CD8-positive, alpha-beta memory T cell (primary cell): ENCODE measurements around the gene NOVA1. TPM values are rescaled to one million over a fixed set of nuclear protein-coding genes. Genes with fewer than 3 reads are reported as not detected.

Source experiments
- CTCF ChIA-PET: fragments of 350-600 bp; sonication (Branson Sonifier 250); formaldehyde crosslinking; loops from one replicate; lab custom pipeline; 2021; ENCODE audit warnings: antibody characterized with exemption; lab: Charles Lee
- POLR2A ChIA-PET: fragments of 350-600 bp; sonication (Branson Sonifier 250); formaldehyde crosslinking; loops from one replicate; lab custom pipeline; 2021; ENCODE audit warnings: antibody characterized with exemption; lab: Charles Lee
- DNase-seq, 5 donors: peaks; one replicate each; pipeline versions ENCODE4 v3.0.0 to v3.0.0-alpha.2; 2020 to 2022; ENCODE audit warnings: mixed read lengths in 1 of 5
- H3K27ac ChIP-seq: one replicate; pipeline ENCODE4 v1.7.0; 2013; ENCODE audit warnings: low read depth, mild to moderate bottlenecking, low read length, moderate library complexity
- H3K27me3 ChIP-seq: 2 replicates; pipeline ENCODE4 v1.7.0; 2013; ENCODE audit warnings: low read length, mild to moderate bottlenecking; ENCODE audit not compliant: insufficient read depth, poor library complexity, severe bottlenecking
- H3K36me3 ChIP-seq: 2 replicates; pipeline ENCODE4 v1.7.0; 2013; ENCODE audit warnings: mild to moderate bottlenecking, low read length, moderate library complexity; ENCODE audit not compliant: insufficient read depth
- H3K4me1 ChIP-seq: 2 replicates; pipeline ENCODE4 v1.7.0; 2013; ENCODE audit warnings: mild to moderate bottlenecking, low read length, moderate library complexity; ENCODE audit not compliant: insufficient read depth
- H3K4me3 ChIP-seq: 2 replicates; pipeline ENCODE4 v1.7.0; 2013; ENCODE audit warnings: mild to moderate bottlenecking, low read length
- H3K9me3 ChIP-seq: 2 replicates; pipeline ENCODE4 v1.7.0; 2013; ENCODE audit warnings: mild to moderate bottlenecking, low read length
- H3K27ac Mint-ChIP-seq, 8 donors: one replicate each; pipeline ENCODE4 v1.8.0; 2020 to 2021; ENCODE audit warnings: mixed read lengths in 8 of 8, mild to moderate bottlenecking in 6 of 8, inconsistent platforms in 3 of 8, moderate library complexity in 3 of 8
- H3K27me3 Mint-ChIP-seq, 2 donors: one replicate each; pipeline ENCODE4 v1.8.0; 2020 to 2021; ENCODE audit warnings: mixed read lengths in 2 of 2, mild to moderate bottlenecking in 1 of 2, moderate library complexity in 1 of 2
- H3K36me3 Mint-ChIP-seq, 3 donors: one replicate each; pipeline ENCODE4 v1.8.0; 2020 to 2021; ENCODE audit warnings: mixed read lengths in 3 of 3, inconsistent platforms in 1 of 3, mild to moderate bottlenecking in 1 of 3
- H3K4me1 Mint-ChIP-seq, 3 donors: one replicate each; pipeline ENCODE4 v1.8.0; 2020 to 2021; ENCODE audit warnings: mixed read lengths in 3 of 3, inconsistent platforms in 1 of 3, mild to moderate bottlenecking in 1 of 3
- H3K4me3 Mint-ChIP-seq, 7 donors: one replicate each; pipeline ENCODE4 v1.8.0; 2020 to 2021; ENCODE audit warnings: mixed read lengths in 7 of 7, mild to moderate bottlenecking in 6 of 7, moderate library complexity in 4 of 7, inconsistent platforms in 2 of 7
- H3K9me3 Mint-ChIP-seq, 5 donors: one replicate each; pipeline ENCODE4 v1.8.0; 2020 to 2022; ENCODE audit warnings: mixed read lengths in 5 of 5, mild to moderate bottlenecking in 3 of 5, moderate library complexity in 2 of 5, inconsistent platforms in 1 of 5
- polyA plus RNA-seq: library from polyadenylated mRNA; unstranded; fragments of 300-500 nt; fragmentation: Illumina TruSeq; gene quantifications from one replicate; pipeline ENCODE4 v1.2.3, GENCODE V29; 2021
- total RNA-seq, 2 experiments: library from RNA; stranded (reverse); gene quantifications; one replicate each; pipeline ENCODE4 v1.2.3, GENCODE V29; 2021

Gene NOVA1
- total and polyA plus RNA-seq, 3 experiments from 2014 or later: 0.28 TPM; not detected in 2

GRCh38 chr14:26597071-26597588 lies 703 bp downstream of the NOVA1 start:
- Histone ChIP-seq H3K9me3 (no peaks in the 10 kb centered on the region), H3K27ac (no peak overlapping the region), H3K27me3 (no peaks in the 10 kb centered on the region), H3K36me3 (no peaks in the 10 kb centered on the region), H3K4me1 (no peaks in the 10 kb centered on the region), H3K4me3 (no peak overlapping the region)
- no peak for DNase-seq
- CTCF ChIA-PET: no interaction called here
- POLR2A ChIA-PET: no interaction called here
- H3K4me1 Mint-ChIP-seq: no peaks in the 10 kb centered on the region
- no peak overlapping the region for H3K27ac Mint-ChIP-seq
- peaks cover 6 to 30% (median 23%) of the 10 kb centered on the region in 5 donors for H3K9me3 Mint-ChIP-seq
- H3K4me3 Mint-ChIP-seq: peak overlapping the region in 2 of 7 donors; percentile 13 to 22
- peaks cover 0 to 4% (median 0%) of the 10 kb centered on the region in 3 donors for H3K36me3 Mint-ChIP-seq
- H3K27me3 Mint-ChIP-seq: peaks cover 10 to 11% of the 10 kb centered on the region in 2 donors

GRCh38 chr14:26596543-26597061 lies 1.2 kb downstream of the NOVA1 start:
- H3K4me3 ChIP-seq: no peak overlapping the region
- no peaks in the 10 kb centered on the region for H3K9me3 ChIP-seq
- no peak for DNase-seq
- H3K27ac ChIP-seq: no peak overlapping the region
- Mint-ChIP-seq H3K27ac (no peak overlapping the region), H3K27me3 (peaks cover 10 to 11% of the 10 kb centered on the region in 2 donors), H3K9me3 (peaks cover 6 to 30% (median 23%) of the 10 kb centered on the region in 5 donors), H3K36me3 (peaks cover 0 to 4% (median 0%) of the 10 kb centered on the region in 3 donors), H3K4me3 (peak overlapping the region in 2 of 7 donors; percentile 57 to 79), H3K4me1 (no peaks in the 10 kb centered on the region)
- H3K36me3 ChIP-seq: no peaks in the 10 kb centered on the region
- H3K27me3 ChIP-seq: no peaks in the 10 kb centered on the region
- no peaks in the 10 kb centered on the region for H3K4me1 ChIP-seq
- CTCF ChIA-PET: no interaction called here
- POLR2A ChIA-PET: no interaction called here

GRCh38 chr14:26595926-26596542 lies 1.8 kb downstream of the NOVA1 start:
- Mint-ChIP-seq H3K36me3 (peaks cover 0 to 4% (median 0%) of the 10 kb centered on the region in 3 donors), H3K4me3 (no peak overlapping the region), H3K4me1 (no peaks in the 10 kb centered on the region), H3K27me3 (peaks cover 10 to 11% of the 10 kb centered on the region in 2 donors), H3K27ac (no peak overlapping the region), H3K9me3 (peaks cover 6 to 30% (median 22%) of the 10 kb centered on the region in 5 donors)
- H3K27me3 ChIP-seq: no peaks in the 10 kb centered on the region
- ChIA-PET POLR2A (no interaction called here), CTCF (no interaction called here)
- no peak overlapping the region for H3K27ac ChIP-seq
- no peaks in the 10 kb centered on the region for H3K36me3 ChIP-seq
- no peak for DNase-seq
- H3K9me3 ChIP-seq: no peaks in the 10 kb centered on the region
- no peak overlapping the region for H3K4me3 ChIP-seq
- H3K4me1 ChIP-seq: no peaks in the 10 kb centered on the region

GRCh38 chr14:26594756-26595545 lies 2.9 kb downstream of the NOVA1 start:
- H3K27ac Mint-ChIP-seq: no peak overlapping the region
- peaks cover 10 to 11% of the 10 kb centered on the region in 2 donors for H3K27me3 Mint-ChIP-seq
- no peaks in the 10 kb centered on the region for H3K4me1 Mint-ChIP-seq
- no peaks in the 10 kb centered on the region for H3K27me3 ChIP-seq
- POLR2A ChIA-PET: no interaction called here
- CTCF ChIA-PET: no interaction called here
- H3K9me3 ChIP-seq: no peaks in the 10 kb centered on the region
- no peak overlapping the region for H3K27ac ChIP-seq
- H3K4me1 ChIP-seq: no peaks in the 10 kb centered on the region
- no peaks in the 10 kb centered on the region for H3K36me3 ChIP-seq
- no peak overlapping the region for H3K4me3 Mint-ChIP-seq
- peaks cover 0 to 4% (median 0%) of the 10 kb centered on the region in 3 donors for H3K36me3 Mint-ChIP-seq
- DNase-seq: no peak
- peaks cover 6 to 26% (median 20%) of the 10 kb centered on the region in 5 donors for H3K9me3 Mint-ChIP-seq
- H3K4me3 ChIP-seq: no peak overlapping the region

- CTCF ChIA-PET: no interaction called here
- H3K4me3 Mint-ChIP-seq: no peak overlapping the region
Measured at GRCh38 chr14:26594148-26594547, 3.7 kb downstream of the NOVA1 start.

GRCh38 chr14:26593357-26593756 lies 4.5 kb downstream of the NOVA1 start:
- Histone ChIP-seq H3K4me1 (no peaks in the 10 kb centered on the region), H3K27ac (no peak overlapping the region), H3K27me3 (no peaks in the 10 kb centered on the region), H3K4me3 (no peak overlapping the region), H3K36me3 (no peaks in the 10 kb centered on the region), H3K9me3 (no peaks in the 10 kb centered on the region)
- Mint-ChIP-seq H3K27ac (no peak overlapping the region), H3K27me3 (peaks cover 2 to 5% of the 10 kb centered on the region in 2 donors), H3K36me3 (peaks cover 0 to 4% (median 0%) of the 10 kb centered on the region in 3 donors), H3K4me3 (no peak overlapping the region), H3K4me1 (no peaks in the 10 kb centered on the region), H3K9me3 (peaks cover under 1 to 14% (median 11%) of the 10 kb centered on the region in 5 donors)
- no peak for DNase-seq
- POLR2A ChIA-PET: no interaction called here
- CTCF ChIA-PET: no interaction called here

More at GRCh38 chr14:26594148-26594547, 3.7 kb downstream of the NOVA1 start:
- Mint-ChIP-seq H3K27me3 (peaks cover 6 to 11% of the 10 kb centered on the region in 2 donors), H3K27ac (no peak overlapping the region), H3K9me3 (peaks cover 6 to 19% (median 18%) of the 10 kb centered on the region in 5 donors), H3K36me3 (peaks cover 0 to 4% (median 0%) of the 10 kb centered on the region in 3 donors), H3K4me1 (no peaks in the 10 kb centered on the region)
- Histone ChIP-seq H3K4me1 (no peaks in the 10 kb centered on the region), H3K27ac (no peak overlapping the region), H3K4me3 (no peak overlapping the region), H3K27me3 (no peaks in the 10 kb centered on the region), H3K9me3 (no peaks in the 10 kb centered on the region), H3K36me3 (no peaks in the 10 kb centered on the region)
- POLR2A ChIA-PET: no interaction called here
- no peak for DNase-seq

- ChIA-PET CTCF (no interaction called here), POLR2A (no interaction called here)
- H3K27me3 ChIP-seq: no peaks in the 10 kb centered on the region
- no peak overlapping the region for H3K27ac ChIP-seq
- no peaks in the 10 kb centered on the region for H3K9me3 ChIP-seq
- peaks cover 0 to 5% (median 2%) of the 10 kb centered on the region in 5 donors for H3K9me3 Mint-ChIP-seq
- H3K27me3 Mint-ChIP-seq: no peaks in the 10 kb centered on the region
- no peak overlapping the region for H3K4me3 ChIP-seq
- no peaks in the 10 kb centered on the region for H3K36me3 ChIP-seq
- no peaks in the 10 kb centered on the region for H3K4me1 Mint-ChIP-seq
- H3K36me3 Mint-ChIP-seq: no peaks in the 10 kb centered on the region
- no peak overlapping the region for H3K4me3 Mint-ChIP-seq
- DNase-seq: no peak
- H3K4me1 ChIP-seq: no peaks in the 10 kb centered on the region
- no peak overlapping the region for H3K27ac Mint-ChIP-seq
Measured at GRCh38 chr14:26589925-26590324, 7.9 kb downstream of the NOVA1 start.

GRCh38 chr14:26577711-26578110 lies 20.1 kb downstream of the NOVA1 start:
- H3K27ac ChIP-seq: no peak overlapping the region
- H3K27me3 ChIP-seq: no peaks in the 10 kb centered on the region
- Mint-ChIP-seq H3K36me3 (no peaks in the 10 kb centered on the region), H3K4me1 (no peaks in the 10 kb centered on the region), H3K4me3 (no peak overlapping the region), H3K27me3 (no peaks in the 10 kb centered on the region), H3K9me3 (peaks cover 9 to 37% (median 12%) of the 10 kb centered on the region in 5 donors), H3K27ac (no peak overlapping the region)
- ChIA-PET CTCF (no interaction called here), POLR2A (no interaction called here)
- no peaks in the 10 kb centered on the region for H3K36me3 ChIP-seq
- no peak for DNase-seq
- H3K4me1 ChIP-seq: no peaks in the 10 kb centered on the region
- no peak overlapping the region for H3K4me3 ChIP-seq
- no peaks in the 10 kb centered on the region for H3K9me3 ChIP-seq
